Fibroblast of skin of right biceps (primary cell): ENCODE results near the gene GPR68.
"Not testable (repeated sequence)": the region's sequence is repeated elsewhere in the genome, so short reads cannot be mapped to it uniquely, and the experiment has no call there.

Source experiments
- DNase-seq: peaks from one replicate; pipeline ENCODE4 v3.0.0-alpha.2; 2013

GPR68 gene

DNA sequence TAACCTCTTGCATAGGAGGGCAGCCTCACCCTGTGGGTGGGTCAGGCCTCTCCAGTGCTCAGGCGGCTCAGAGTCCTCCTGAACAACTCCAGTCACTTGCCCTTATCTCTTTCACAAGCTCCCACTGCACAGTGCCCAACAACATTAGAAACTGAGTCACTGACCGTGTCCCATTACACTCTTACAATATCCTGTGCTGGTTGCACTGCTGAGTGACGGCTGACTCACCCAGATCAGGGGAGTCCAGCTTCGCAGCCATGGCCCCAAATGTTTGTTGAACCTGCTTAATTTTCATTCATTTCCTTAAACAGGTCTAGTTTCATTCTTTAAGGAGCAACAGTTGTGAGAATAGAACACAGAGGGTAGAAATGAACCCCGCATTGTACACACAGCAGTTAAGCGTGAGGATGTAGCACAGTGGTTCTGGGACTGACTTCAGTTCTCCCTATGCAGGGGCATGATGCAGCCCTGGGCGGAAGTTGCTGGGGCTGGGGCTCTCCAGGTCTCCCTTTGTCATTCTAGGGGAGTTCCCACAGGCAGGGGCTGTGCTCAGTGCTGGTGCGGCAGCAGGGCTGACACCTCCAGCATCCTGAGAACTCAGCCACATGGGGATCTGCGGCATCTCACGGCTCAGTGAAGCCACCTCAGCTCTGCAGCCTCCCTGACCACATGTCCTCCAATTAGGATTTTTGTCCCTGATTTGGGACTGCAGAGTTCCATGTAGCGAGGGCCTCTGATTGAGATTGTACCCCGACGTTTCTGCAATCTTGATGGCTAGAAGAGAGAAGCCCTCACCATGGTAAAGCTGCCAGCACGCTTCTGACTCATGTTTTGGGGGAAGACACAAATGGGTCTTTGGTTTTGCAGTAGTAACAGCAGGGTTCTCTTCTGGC lies 16.1 kb downstream of the GPR68 start:
- peak; percentile 66 for DNase-seq

- no peak for DNase-seq
Observed at GRCh38 chr14:91227183-91227628, 17.3 kb downstream of the GPR68 start.

GRCh38 chr14:91226360-91226759 lies 18.1 kb downstream of the GPR68 start:
- not testable (repeated sequence) for DNase-seq

- DNase-seq: peak; percentile 17
Observed at GRCh38 chr14:91225025-91225424, 19.5 kb downstream of the GPR68 start.

DNA sequence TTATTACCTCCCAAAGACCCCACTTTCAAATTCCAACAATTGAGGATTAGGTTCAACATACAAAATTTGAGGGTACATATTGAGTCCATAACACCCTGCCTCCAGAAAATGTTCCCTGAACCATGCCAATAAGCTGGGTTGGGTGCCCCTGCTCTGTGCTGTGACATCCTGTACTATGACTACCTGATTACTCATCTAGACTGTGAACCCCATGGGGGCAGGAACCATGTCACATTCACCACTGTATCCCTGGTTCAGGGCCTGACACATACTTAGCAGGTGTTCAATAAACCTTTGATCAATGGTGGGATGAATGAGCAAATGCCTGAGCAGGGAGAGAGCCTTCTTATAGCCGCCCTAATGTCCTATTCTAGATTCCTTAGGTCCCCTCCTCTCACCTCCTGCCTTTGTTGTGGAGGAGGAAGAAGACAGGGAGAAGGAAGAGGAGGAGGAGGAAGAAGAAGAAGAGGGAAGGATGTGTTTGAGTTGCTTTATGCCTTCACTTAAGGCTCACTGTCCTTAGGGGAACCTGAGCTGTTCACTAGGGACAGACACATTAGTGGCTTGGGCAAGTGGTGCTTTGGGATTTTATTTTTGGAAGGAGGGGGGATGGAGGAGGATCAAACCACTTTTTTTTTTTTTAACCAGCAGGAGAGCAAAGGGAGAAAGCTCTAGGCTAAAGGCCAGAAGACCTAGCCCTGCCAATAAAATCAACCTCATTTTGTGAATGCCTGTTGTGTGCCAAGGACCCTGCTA lies 21.3 kb downstream of the GPR68 start:
- peak; percentile 17 for DNase-seq

- DNase-seq: no peak
Observed at GRCh38 chr14:91221270-91221669, 23.2 kb downstream of the GPR68 start.

DNA sequence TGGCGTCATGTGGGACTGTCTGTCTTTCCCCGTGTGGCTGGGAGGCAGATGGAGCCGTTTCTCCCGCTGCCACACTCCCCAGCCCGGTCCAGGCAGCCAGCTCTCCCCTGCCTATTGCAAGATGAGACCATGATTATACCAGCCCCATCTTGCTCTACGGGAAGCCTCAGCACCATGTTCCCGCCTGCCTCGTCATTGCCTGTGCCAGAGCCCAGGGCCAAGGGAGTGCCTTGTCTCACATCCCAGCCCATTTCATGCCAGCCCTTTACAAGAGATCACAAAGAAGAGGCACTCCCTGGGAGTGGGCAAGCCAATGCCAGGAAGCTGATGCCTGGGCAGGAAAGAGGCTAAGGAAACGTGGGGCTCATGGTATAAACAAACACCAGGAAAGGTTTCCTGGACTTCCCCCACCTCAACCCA lies 23.9 kb downstream of the GPR68 start:
- no peak for DNase-seq

- no peak for DNase-seq
Observed at GRCh38 chr14:91219517-91220389, 24.8 kb downstream of the GPR68 start.

- no peak for DNase-seq
Observed at GRCh38 chr14:91218014-91218413, 26.5 kb downstream of the GPR68 start.

DNA sequence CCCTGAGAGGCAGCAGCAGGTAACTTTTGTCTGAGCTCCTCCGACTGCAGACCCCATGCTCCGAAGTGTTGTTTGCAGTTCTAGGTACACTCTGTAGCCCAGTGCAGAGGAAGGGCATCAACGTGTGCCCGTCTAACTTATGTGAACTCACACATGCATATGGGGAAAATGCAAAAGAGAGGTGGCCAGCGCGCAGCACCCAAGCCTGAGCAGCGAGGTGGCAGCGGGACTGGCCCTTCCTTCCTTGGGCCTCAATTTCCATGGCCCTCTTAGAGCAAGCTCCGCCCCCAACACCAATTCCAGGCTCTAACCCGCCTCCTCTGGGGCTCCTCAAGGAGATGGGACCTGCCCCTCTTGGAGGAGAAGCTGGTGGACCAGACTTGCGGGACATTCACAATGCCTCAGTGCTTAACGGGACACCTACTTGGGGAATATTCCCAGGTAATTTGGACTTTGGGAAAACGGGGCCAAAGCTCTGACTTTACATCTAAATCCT lies 27.7 kb downstream of the GPR68 start:
- DNase-seq: no peak

DNA sequence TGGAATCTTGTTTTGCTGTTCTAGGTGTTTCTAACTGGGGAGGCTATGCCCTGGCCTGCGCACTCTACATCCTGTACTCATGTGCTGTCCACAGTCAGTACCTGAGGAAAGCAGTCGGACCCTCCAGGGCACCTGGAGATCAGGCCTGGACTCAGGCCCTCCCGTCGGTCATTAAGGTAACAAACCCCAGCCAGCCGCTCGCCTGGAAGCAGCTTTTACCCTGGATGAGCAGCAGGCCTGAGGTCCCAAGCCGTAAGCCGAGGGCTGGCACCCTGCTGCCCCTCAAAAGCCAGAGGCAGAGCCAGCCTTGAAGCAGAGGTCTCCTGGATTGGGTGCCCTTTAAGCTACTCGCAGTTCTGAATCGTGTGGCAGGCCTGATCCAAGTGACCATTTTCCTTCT lies 29.1 kb downstream of the GPR68 start:
- DNase-seq: no peak

DNA sequence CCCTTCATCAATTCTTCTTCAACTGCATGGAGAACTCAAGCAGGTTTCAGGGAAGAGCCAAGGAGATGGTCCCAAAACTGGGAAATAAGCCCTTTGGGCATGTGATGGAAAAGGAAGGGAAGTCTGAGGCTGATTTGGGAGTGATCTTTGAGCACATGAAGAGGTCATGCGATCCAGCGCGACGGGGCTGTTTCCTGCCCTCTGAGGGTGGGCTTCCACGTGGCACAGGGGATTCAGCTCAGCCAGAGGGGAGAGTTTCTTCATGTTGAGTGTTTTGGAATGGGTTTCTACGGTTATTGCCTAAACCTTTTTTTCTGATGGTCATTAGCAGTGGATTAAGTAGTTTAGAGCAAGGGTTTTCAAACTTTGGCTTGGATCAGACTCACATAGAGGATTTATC lies 30.2 kb downstream of the GPR68 start:
- no peak for DNase-seq

DNA sequence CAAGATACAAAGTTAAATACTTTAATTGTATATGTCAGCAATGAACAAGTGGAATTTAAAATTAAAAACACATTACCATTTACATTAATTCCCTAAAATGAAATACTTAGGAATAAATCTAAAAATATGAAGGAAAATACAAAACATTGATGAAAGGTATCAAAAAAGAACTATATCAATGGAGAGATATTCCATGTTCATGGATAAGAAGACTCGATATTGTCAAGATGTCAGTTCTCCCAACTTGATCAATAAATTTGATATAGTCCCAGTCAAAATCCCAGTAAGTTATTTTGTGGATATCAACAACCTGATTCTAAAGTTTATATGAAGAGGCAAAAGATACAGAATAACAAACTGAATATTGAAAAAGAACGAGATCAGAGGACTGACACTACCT lies 33.5 kb downstream of the GPR68 start:
- DNase-seq: no peak

DNA sequence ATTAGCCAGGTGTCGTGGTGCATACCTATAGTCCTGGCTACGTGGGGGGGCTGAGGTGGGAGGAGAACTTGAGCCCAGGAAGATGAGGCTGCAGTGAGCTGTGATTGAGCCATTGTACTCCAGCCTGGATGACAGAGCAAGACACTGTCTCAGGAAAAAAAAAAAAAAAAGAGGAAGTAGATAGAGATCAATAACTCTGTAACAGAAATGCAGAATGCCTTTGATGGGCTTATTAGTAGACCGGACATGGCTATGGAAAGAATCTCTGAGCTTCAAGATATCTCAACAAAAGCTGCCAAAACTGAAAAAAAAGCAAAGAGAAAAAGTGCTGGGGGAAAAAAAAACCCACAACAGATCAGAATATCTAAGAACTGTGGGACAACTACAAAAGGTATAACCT lies 37.5 kb downstream of the GPR68 start:
- no peak for DNase-seq

GRCh38 chr14:91205459-91205858 lies 39.0 kb downstream of the GPR68 start:
- peak; percentile 14 for DNase-seq

DNA sequence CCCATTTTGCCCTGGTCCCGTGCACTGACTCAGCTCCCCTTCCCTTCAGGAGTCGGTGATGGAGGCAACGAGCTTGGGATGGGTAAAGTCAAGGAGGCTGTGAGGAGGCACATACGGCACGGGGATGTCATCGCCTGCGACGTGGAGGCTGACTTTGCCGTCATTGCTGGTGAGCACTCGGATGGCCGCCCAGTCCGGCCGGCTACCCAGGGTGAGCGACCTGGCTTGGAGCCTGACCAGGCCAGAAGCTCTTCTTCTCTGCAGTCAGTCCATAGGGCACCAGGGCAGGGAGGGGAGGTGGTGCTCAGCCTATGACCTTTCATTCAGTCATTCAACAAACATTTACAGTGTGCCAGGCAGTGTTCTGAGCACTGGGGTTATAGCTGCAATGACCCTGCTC lies 39.8 kb downstream of the GPR68 start:
- no peak for DNase-seq

DNA sequence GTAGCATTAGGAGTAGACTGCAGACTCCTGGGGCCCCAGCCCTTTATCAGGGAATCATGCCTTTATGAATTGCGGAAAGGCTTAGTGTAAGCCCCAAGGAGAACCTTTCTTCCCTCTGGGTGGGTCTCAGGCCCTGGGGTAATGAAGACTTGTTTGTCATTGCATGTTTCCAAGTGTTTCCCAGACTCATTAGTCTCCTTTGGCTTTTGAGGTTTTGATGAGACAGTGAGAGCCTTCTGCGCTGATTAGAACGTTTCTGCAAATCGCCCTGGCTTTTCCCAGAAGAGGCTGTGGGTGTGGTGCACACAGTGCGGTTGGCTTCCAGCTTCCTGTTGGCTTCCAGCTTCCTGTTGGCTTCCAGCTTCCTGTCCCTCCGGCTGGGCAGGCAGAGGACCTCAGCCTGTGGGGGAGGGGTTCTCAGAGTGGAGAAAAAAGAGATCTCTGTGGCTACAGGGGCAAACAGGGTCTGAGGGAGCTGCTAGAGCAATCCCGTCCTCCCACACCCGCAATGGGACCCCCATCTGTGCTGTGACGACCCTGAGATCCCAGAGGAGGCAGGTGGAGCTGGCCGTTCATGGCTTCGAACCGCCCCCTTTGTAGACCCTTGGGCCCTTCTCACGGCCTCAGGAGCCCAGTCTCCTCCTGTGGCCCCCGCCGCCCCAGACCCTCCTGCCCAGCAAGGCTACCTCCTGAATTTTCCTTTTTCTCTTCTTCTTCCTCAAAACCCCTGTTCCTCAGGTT lies 42.1 kb downstream of the GPR68 start:
- peak; percentile 7 for DNase-seq

DNA sequence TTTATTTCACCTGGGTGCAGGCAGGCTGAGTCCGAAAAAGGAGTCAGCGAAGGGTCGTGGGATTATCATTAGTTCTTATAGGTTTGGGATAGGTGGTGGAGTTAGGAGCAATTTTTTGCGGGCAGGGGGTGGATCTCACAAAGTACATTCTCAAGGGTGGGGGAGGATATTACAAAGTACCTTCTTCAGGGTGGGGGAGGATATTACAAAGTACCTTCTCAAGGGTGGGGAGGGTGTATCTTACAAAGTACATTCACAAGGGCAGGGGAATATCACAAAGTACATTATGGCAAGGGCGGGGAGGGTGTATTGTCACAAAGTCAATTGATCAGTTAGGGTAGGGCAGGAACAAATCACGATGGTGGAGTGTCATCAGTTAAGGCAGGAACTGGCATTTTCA lies 43.7 kb downstream of the GPR68 start:
- not testable (repeated sequence) for DNase-seq

- no peak for DNase-seq
Observed at GRCh38 chr14:91197631-91198030, 46.9 kb downstream of the GPR68 start.

DNA sequence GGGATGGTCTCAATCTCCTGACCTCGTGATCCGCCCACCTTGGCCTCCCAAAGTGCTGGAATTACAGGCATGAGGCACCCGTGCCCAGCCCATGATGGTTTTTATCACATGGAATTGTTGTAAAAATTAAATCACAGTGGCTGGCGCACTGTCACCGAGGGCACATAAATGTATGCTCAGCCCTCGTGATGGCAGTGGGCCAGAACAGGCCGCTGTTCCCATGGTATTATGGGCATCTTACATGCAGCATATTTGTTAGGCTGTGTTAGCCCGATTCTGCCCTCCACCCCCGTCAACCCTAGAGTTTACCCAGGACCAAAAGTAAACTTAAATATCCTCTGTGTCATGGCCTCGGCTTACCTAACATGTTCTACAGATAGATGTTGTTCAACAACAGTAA lies 48.6 kb downstream of the GPR68 start:
- DNase-seq: no peak

DNA sequence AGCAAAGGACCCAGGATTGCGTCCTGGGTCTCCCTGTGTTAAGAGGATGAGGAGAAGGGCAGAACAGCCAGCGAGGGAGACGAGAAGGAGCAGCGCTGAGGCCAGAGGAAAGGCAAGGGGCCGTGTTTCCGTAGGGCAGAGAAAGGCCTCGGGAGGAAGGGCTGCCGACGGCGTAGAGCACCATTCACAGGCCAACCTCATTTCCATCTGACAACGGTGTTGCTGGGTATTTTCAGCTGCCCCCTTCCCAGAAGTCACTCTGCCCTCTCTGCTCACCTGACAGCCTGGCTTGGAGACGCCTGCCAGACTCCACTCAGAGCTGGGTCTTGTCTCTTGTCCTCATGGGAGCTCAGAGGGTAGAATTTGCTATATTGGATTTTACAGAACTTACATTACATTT lies 51.4 kb downstream of the GPR68 start:
- no peak for DNase-seq

DNA sequence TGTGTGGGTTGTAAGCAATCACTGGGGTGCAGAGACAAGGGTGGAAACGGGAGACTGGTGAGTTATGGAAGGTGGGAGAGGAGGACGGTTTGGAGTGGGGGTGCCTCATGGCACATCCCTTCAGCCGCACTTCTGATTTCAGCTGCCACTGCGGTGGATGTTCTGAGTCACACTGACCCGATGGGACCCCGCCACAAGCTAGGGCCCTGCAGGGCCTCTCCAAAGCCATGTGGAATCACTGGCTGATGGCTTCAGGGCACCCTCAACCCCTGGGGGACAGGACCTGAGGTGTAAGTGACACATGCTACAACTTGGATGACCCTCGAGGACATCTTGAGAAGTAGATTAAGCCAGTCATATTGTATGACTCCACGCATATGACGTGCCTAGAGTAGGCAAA lies 53.7 kb downstream of the GPR68 start:
- DNase-seq: no peak
